ENCODE results near the gene DDX52. TPM values are rescaled to one million over a fixed set of nuclear protein-coding genes. Genes with fewer than 3 reads are reported as not detected.

Gene DDX52, protein sequence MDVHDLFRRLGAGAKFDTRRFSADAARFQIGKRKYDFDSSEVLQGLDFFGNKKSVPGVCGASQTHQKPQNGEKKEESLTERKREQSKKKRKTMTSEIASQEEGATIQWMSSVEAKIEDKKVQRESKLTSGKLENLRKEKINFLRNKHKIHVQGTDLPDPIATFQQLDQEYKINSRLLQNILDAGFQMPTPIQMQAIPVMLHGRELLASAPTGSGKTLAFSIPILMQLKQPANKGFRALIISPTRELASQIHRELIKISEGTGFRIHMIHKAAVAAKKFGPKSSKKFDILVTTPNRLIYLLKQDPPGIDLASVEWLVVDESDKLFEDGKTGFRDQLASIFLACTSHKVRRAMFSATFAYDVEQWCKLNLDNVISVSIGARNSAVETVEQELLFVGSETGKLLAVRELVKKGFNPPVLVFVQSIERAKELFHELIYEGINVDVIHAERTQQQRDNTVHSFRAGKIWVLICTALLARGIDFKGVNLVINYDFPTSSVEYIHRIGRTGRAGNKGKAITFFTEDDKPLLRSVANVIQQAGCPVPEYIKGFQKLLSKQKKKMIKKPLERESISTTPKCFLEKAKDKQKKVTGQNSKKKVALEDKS
- total RNA-seq (10 to 100 TPM; 12.7 to 18.0 (median 14.7) TPM), polyA plus RNA-seq (1 to 10 TPM; 7.8 to 8.0 TPM)
- long read RNA-seq, donor 1, full-length matches to known transcripts, result 8 of 16 reads
- long read RNA-seq, donor 1, partial matches to known transcripts, result 5 of 16 reads
- long read RNA-seq, donor 1, other reads (novel, unspliced or antisense), result 3 of 16 reads
- long read RNA-seq, donor 2, full-length matches to known transcripts, result 11 of 21 reads
- long read RNA-seq, donor 2, partial matches to known transcripts, result 7 of 21 reads
- long read RNA-seq, donor 2, other reads (novel, unspliced or antisense), result 3 of 21 reads
- long read RNA-seq, donor 3, full-length matches to known transcripts, result 11 of 34 reads
- long read RNA-seq, donor 3, partial matches to known transcripts, result 20 of 34 reads
- long read RNA-seq, donor 3, other reads (novel, unspliced or antisense), result 3 of 34 reads

- ATAC-seq, result peak; percentile 98 to 100 (median 100)
- intact Hi-C loops (cut with DNase I), result loop anchor here in 4 of 10 donors (2.0 to 10.0 kb wide), 4 partner anchors 132 to 182 kb away; partner anchors contain the start of gene DUSP14 (in 1 of the 4)
- Histone ChIP-seq H3K27me3 (peaks cover 0 to 40% (median 0%) of the 10 kb centered on the region in 7 donors), H3K4me3 (peak within 1 kb of the TSS; percentile 52 to 98 (median 72)), H3K36me3 (peaks cover 0 to 36% (median 4%) of the 10 kb centered on the region in 9 donors), H3K4me1 (peaks cover 3 to 47% (median 40%) of the 10 kb centered on the region in 9 donors), H3K27ac (peak within 1 kb of the TSS; percentile 27 to 95 (median 88)), H3K9me3 (no peaks in the 10 kb centered on the region)
- DNase-seq, result peak; percentile 92 to 93
- peak in 6 of 9 donors; percentile 9 to 41 (median 27) for TF ChIP-seq CTCF (IDR thresholded peaks at IDR 0.05)
- WGBS, 2 donors, result 1% methylated on average over 43 of the region's 43 CpGs
These were observed at the start of gene DDX52 for GRCh38 chr17:37643118-37643766. Gene DDX52, minus strand, starts transcription at chr17:37643446. Its CDS starts 26 bp downstream, at chr17:37643420.

- ATAC-seq, result no peak
- Histone ChIP-seq H3K36me3 (no peaks in the 10 kb centered on the region), H3K4me1 (no peaks in the 10 kb centered on the region), H3K4me3 (no peak overlapping the region), H3K9me3 (peaks cover 0 to 7% (median 0%) of the 10 kb centered on the region in 11 donors), H3K27me3 (peaks cover 0 to 8% (median 0%) of the 10 kb centered on the region in 7 donors), H3K27ac (no peak overlapping the region)
- WGBS, 2 donors, result 72 to 82% methylated on average over 6 of the region's 6 CpGs
- DNase-seq, result no peak
- intact Hi-C loops (cut with DNase I), result no loop called here
- no peak for TF ChIP-seq CTCF (IDR thresholded peaks at IDR 0.05)
These were observed 48.6 kb upstream of the DDX52 start for GRCh38 chr17:37691807-37692206.

DNA sequence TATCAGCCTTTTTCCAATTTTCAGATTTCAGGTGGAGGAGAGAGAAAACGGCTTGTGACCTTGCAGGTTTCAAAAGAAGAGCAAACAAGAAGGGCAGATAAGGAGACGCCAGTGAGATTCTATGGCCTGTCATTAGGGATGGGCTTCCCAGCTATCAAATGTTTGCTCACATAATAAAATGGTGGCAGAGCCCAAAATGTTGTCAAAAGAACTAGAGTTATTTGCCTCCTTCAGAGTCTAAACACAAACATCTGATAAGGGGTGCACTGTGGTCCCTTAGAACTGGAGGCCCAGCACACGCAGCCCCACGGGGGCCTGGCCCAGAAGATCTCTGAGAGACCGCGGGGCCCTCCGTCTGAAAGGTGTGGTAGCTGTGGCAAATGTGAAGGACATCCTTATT lies 46.1 kb upstream of the DDX52 start:
- intact Hi-C loops (cut with DNase I), result no loop called here
- Histone ChIP-seq H3K4me1 (no peaks in the 10 kb centered on the region), H3K9me3 (no peaks in the 10 kb centered on the region), H3K27me3 (peaks cover 0 to 8% (median 0%) of the 10 kb centered on the region in 7 donors), H3K4me3 (no peak overlapping the region), H3K27ac (no peak overlapping the region), H3K36me3 (no peaks in the 10 kb centered on the region)
- DNase-seq (no peak), ATAC-seq (no peak)
- WGBS, 2 donors, result 75 to 80% methylated on average over 7 of the region's 7 CpGs
- no peak for TF ChIP-seq CTCF (IDR thresholded peaks at IDR 0.05)

All from heart right ventricle (tissue), 16 donors.